ENCODE data around the gene LPP. TPM values are rescaled to one million over a fixed set of nuclear protein-coding genes. Genes with fewer than 3 reads are reported as not detected.

The LPP gene
- total RNA-seq, 4 donors from 2014 or later, result 1,872 to 3,079 (median 2,300) TPM

GRCh38 chr3:188215129-188215528 is 61.2 kb downstream of the LPP start:
- TF ChIP-seq POLR2A (IDR thresholded peaks at IDR 0.05; ENCODE audit: low read depth) (no peak), POLR2AphosphoS5 (IDR thresholded peaks at IDR 0.05) (peak in 1 of 2 donors; percentile 40), EP300 (IDR thresholded peaks at IDR 0.05) (no peak)
- TF ChIP-seq, protein P1, sequence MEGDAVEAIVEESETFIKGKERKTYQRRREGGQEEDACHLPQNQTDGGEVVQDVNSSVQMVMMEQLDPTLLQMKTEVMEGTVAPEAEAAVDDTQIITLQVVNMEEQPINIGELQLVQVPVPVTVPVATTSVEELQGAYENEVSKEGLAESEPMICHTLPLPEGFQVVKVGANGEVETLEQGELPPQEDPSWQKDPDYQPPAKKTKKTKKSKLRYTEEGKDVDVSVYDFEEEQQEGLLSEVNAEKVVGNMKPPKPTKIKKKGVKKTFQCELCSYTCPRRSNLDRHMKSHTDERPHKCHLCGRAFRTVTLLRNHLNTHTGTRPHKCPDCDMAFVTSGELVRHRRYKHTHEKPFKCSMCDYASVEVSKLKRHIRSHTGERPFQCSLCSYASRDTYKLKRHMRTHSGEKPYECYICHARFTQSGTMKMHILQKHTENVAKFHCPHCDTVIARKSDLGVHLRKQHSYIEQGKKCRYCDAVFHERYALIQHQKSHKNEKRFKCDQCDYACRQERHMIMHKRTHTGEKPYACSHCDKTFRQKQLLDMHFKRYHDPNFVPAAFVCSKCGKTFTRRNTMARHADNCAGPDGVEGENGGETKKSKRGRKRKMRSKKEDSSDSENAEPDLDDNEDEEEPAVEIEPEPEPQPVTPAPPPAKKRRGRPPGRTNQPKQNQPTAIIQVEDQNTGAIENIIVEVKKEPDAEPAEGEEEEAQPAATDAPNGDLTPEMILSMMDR (IDR thresholded peaks at IDR 0.05), result no peak
- WGBS, result 50% methylated on average over 2 of the region's 2 CpGs
- Histone ChIP-seq H3K36me3 (peaks cover 0 to 19% (median 8%) of the 10 kb centered on the region in 4 donors), H3K27ac (replicated peaks in 1 of 4) (peak overlapping the region; percentile 90 to 98 (median 94)), H3K4me1 (peaks cover 52 to 67% (median 56%) of the 10 kb centered on the region in 4 donors), H3K4me3 (peak overlapping the region; percentile 50 to 67 (median 56)), H3K27me3 (no peaks in the 10 kb centered on the region), H3K9me3 (no peaks in the 10 kb centered on the region)
- intact Hi-C loops (cut with DNase I), result loop anchor here (10.0 kb wide), 1 partner anchor 160 kb away; no protein-coding TSS in a partner anchor
- no peak for DNase-seq (ENCODE audit: extremely low spot score)

DNA sequence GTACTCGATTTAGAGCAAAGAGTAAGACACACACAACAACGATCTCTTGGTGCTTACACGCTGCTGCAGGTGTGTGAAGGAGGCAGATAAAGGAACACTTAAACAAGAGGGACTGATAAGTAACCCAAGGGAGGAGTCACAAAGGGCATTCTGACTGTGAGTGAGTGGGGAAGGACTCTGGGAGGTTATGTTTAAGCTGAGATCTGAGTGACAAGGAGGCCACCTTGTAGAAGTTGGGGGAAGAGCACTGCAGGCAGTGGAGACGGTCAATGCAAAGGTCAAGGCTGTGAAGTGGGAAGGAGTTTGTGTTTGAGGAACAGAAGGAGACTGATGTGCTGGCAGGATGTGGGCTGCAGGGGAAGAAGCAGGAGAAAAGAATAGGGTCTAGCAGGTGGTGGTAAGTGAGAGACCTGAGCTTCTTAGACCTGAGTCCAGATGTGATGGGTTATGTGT is 63.1 kb downstream of the LPP start:
- H3K9me3 ChIP-seq, result no peaks in the 10 kb centered on the region
- DNase-seq (ENCODE audit: extremely low spot score), result no peak
- H3K4me3 ChIP-seq, result peak overlapping the region; percentile 50 to 67 (median 56)
- peaks cover 52 to 67% (median 59%) of the 10 kb centered on the region in 4 donors for H3K4me1 ChIP-seq
- peak overlapping the region; percentile 90 to 98 (median 94) for H3K27ac ChIP-seq (replicated peaks in 1 of 4)
- intact Hi-C loops (cut with DNase I), result loop anchor here (10.0 kb wide), 1 partner anchor 162 kb away; no protein-coding TSS in a partner anchor
- H3K36me3 ChIP-seq, result peaks cover 0 to 19% (median 8%) of the 10 kb centered on the region in 4 donors
- H3K27me3 ChIP-seq, result no peaks in the 10 kb centered on the region
- peak in 1 of 2 donors; percentile 21 for TF ChIP-seq POLR2AphosphoS5 (IDR thresholded peaks at IDR 0.05)
- TF ChIP-seq, protein P1 (IDR thresholded peaks at IDR 0.05), result no peak
- 62% methylated on average over 4 of the region's 4 CpGs for WGBS

DNA sequence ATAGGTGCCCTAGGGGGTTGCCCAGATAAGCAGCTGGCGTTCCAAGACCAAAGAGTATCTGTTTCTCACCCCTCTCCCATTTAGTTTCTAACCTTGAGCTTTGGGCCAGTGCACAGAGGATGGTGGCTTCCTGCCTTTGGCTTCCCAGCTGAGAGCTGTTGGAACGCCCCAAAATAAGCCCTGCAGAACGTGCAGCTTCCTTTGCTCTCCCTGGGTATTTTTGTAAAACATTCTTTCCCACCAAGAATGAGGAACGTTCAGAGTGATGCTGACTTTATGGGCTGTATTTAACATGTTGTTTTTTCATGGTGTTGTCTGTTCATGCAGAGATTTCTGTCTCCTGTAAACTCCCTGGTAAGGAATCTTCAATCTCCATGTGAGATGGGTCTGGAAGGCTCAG is 63.8 kb downstream of the LPP start:
- Histone ChIP-seq H3K36me3 (peaks cover 0 to 19% (median 8%) of the 10 kb centered on the region in 4 donors), H3K9me3 (no peaks in the 10 kb centered on the region), H3K27ac (replicated peaks in 1 of 4) (peak overlapping the region; percentile 90 to 98 (median 94)), H3K27me3 (no peaks in the 10 kb centered on the region), H3K4me1 (peaks cover 55 to 67% (median 58%) of the 10 kb centered on the region in 4 donors), H3K4me3 (peak overlapping the region; percentile 50 to 67 (median 56))
- WGBS, result 28% methylated on average over 4 of the region's 4 CpGs
- no peak for DNase-seq (ENCODE audit: extremely low spot score)
- intact Hi-C loops (cut with DNase I), result loop anchor here (2.0 to 10.0 kb wide), 2 partner anchors 163 to 475 kb away; no protein-coding TSS in a partner anchor
- TF ChIP-seq POLR2AphosphoS5 (IDR thresholded peaks at IDR 0.05) (no peak), POLR2A (IDR thresholded peaks at IDR 0.05; ENCODE audit: low read depth) (no peak), EP300 (IDR thresholded peaks at IDR 0.05) (no peak)
- TF ChIP-seq, protein P1 (IDR thresholded peaks at IDR 0.05), result no peak

GRCh38 chr3:188218603-188219002 is 64.6 kb downstream of the LPP start:
- H3K27ac ChIP-seq (replicated peaks in 1 of 4), result peak overlapping the region; percentile 90 to 98 (median 94)
- no peak for DNase-seq (ENCODE audit: extremely low spot score)
- H3K9me3 ChIP-seq, result no peaks in the 10 kb centered on the region
- H3K27me3 ChIP-seq, result no peaks in the 10 kb centered on the region
- peak overlapping the region; percentile 50 to 67 (median 56) for H3K4me3 ChIP-seq
- intact Hi-C loops (cut with DNase I), result loop anchor here (2.0 to 10.0 kb wide), 2 partner anchors 164 to 476 kb away; no protein-coding TSS in a partner anchor
- WGBS, result 27% methylated on average over 1 of the region's 1 CpG
- H3K36me3 ChIP-seq, result peaks cover 0 to 19% (median 8%) of the 10 kb centered on the region in 4 donors
- TF ChIP-seq EP300 (IDR thresholded peaks at IDR 0.05) (no peak), POLR2A (IDR thresholded peaks at IDR 0.05; ENCODE audit: low read depth) (no peak), POLR2AphosphoS5 (IDR thresholded peaks at IDR 0.05) (no peak)
- TF ChIP-seq, protein P1 (IDR thresholded peaks at IDR 0.05), result no peak
- peaks cover 63 to 74% (median 67%) of the 10 kb centered on the region in 4 donors for H3K4me1 ChIP-seq
